Activated B cell treated with CpG ODN at 0.5 μM for 24 hours (primary cell): ENCODE results near the gene PAGE2B. TPM values are rescaled to one million over a fixed set of nuclear protein-coding genes. Genes with fewer than 3 reads are reported as not detected.

ENCODE experiments used
- ATAC-seq: fragments of 200-7000 bp; cut with Tn5 transposase; one replicate; pipeline ENCODE4 v1.10.0; 2021; ENCODE audit warnings: low read depth, mild to moderate bottlenecking, moderate library complexity
- CTCF ChIA-PET: fragments of 350-600 bp; sonication (Branson Sonifier 250); formaldehyde crosslinking; loops from one replicate; lab custom pipeline; 2021; ENCODE audit warnings: antibody characterized with exemption; lab: Charles Lee
- POLR2A ChIA-PET: fragments of 350-600 bp; sonication (Branson Sonifier 250); formaldehyde crosslinking; loops from one replicate; lab custom pipeline; 2021; ENCODE audit warnings: antibody characterized with exemption; lab: Charles Lee
- DNase-seq: peaks from one replicate; pipeline ENCODE4 v3.0.0; 2022
- H3K27ac Mint-ChIP-seq: one replicate; pipeline ENCODE4 v1.8.0; 2020; ENCODE audit warnings: mixed read lengths
- H3K27me3 Mint-ChIP-seq: one replicate; pipeline ENCODE4 v1.8.0; 2021; ENCODE audit warnings: mixed read lengths
- H3K36me3 Mint-ChIP-seq: one replicate; pipeline ENCODE4 v1.8.0; 2021; ENCODE audit warnings: low read depth, mixed read lengths
- H3K4me1 Mint-ChIP-seq: one replicate; pipeline ENCODE4 v1.8.0; 2021; ENCODE audit warnings: mixed read lengths
- H3K4me3 Mint-ChIP-seq: one replicate; pipeline ENCODE4 v1.8.0; 2020; ENCODE audit warnings: mild to moderate bottlenecking, mixed read lengths
- H3K9me3 Mint-ChIP-seq: one replicate; pipeline ENCODE4 v1.8.0; 2020; ENCODE audit warnings: mixed read lengths
- intact Hi-C: fragments of 100-400 bp; cut with micrococcal nuclease; formaldehyde crosslinking; loops from one replicate; pipeline ENCODE4 v1.15.1; 2024
- total RNA-seq: library from RNA; stranded (reverse); gene quantifications from 2 replicates; pipeline ENCODE4 v1.2.3, GENCODE V29; 2022
- TF ChIP-seq, protein P1 (sequence below): fragments of 200-600 bp; IDR thresholded peaks from one replicate; pipeline ENCODE4 v1.8.0; 2022; ENCODE audit warnings: antibody characterized with exemption, mild to moderate bottlenecking

PAGE2B gene
- total RNA-seq, 1 donor from 2014 or later = not detected

DNA sequence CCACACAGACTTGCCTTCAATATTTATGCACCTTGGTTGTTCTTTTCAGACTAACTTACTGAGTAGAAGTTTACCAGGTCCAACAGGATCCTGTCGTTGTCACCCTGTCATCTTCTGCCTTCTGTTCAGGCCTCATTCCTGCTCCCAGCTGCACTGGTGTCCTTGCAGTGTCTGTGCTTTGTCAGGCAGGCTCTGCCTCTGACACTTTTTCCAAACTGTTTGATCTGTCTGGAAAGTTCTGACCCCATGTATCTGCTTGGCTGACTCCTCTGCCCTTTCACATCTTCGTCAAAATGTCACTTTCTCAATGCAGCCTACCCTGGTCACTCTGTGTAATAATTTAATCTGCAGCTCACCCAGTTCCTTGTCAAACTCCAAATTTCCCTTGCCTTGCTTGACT, 23.9 kb downstream of the PAGE2B start:
- POLR2A ChIA-PET = no interaction called here
- no peak overlapping the region for H3K27ac Mint-ChIP-seq
- intact Hi-C loops = no loop called here
- H3K4me3 Mint-ChIP-seq = no peak overlapping the region
- H3K36me3 Mint-ChIP-seq = no peaks in the 10 kb centered on the region
- no peaks in the 10 kb centered on the region for H3K4me1 Mint-ChIP-seq
- no peaks in the 10 kb centered on the region for H3K27me3 Mint-ChIP-seq
- TF ChIP-seq, protein P1, sequence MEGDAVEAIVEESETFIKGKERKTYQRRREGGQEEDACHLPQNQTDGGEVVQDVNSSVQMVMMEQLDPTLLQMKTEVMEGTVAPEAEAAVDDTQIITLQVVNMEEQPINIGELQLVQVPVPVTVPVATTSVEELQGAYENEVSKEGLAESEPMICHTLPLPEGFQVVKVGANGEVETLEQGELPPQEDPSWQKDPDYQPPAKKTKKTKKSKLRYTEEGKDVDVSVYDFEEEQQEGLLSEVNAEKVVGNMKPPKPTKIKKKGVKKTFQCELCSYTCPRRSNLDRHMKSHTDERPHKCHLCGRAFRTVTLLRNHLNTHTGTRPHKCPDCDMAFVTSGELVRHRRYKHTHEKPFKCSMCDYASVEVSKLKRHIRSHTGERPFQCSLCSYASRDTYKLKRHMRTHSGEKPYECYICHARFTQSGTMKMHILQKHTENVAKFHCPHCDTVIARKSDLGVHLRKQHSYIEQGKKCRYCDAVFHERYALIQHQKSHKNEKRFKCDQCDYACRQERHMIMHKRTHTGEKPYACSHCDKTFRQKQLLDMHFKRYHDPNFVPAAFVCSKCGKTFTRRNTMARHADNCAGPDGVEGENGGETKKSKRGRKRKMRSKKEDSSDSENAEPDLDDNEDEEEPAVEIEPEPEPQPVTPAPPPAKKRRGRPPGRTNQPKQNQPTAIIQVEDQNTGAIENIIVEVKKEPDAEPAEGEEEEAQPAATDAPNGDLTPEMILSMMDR = no peak
- no peaks in the 10 kb centered on the region for H3K9me3 Mint-ChIP-seq
- DNase-seq = no peak
- no peak for ATAC-seq
- CTCF ChIA-PET = no interaction called here

DNA sequence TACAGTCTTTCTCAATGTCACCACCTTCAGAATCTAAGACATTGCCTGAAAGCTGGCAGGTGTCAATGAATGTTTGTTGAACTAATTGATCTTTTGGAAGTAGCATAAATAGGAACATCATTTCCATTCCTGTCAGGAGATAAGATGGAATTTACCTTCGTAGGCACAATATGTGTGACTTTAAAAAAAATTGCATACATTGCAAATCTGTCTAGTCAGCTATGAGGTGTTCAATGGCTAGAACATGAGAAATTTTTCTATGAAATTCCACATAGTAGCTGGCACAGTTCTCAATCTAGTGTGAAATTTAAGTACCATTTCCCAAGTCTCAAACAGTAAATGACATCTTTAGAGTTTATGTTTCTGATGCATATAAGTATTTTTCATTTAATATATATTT, 24.3 kb downstream of the PAGE2B start:
- Mint-ChIP-seq H3K27me3 (no peaks in the 10 kb centered on the region), H3K36me3 (no peaks in the 10 kb centered on the region), H3K4me1 (no peaks in the 10 kb centered on the region), H3K27ac (no peak overlapping the region), H3K9me3 (no peaks in the 10 kb centered on the region), H3K4me3 (no peak overlapping the region)
- TF ChIP-seq, protein P1 = no peak
- DNase-seq (no peak), ATAC-seq (no peak)
- ChIA-PET POLR2A (no interaction called here), CTCF (no interaction called here)
- intact Hi-C loops = no loop called here

DNA sequence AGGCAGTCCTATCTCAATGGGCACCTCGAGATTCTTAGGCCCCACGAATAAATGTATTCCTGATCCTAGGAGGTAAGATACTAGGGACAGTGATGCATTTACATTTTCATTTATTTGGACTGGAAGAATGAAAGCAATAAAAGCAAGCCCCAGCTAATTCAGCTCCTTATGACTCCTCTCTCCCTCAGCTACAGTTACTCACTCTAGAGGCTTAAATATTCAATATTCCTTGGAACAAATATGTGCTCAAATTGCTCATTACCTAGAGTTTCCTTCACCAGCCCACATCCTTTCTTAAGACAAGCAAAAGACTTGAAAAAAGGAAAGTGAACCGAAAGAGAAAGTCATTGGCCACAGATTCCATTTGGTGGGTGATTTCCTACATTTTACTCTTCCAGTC, 27.9 kb downstream of the PAGE2B start:
- DNase-seq (no peak), ATAC-seq (no peak)
- Mint-ChIP-seq H3K27ac (no peak overlapping the region), H3K4me1 (no peaks in the 10 kb centered on the region), H3K27me3 (no peaks in the 10 kb centered on the region), H3K36me3 (no peaks in the 10 kb centered on the region), H3K9me3 (peaks cover 2% of the 10 kb centered on the region), H3K4me3 (no peak overlapping the region)
- intact Hi-C loops = no loop called here
- CTCF ChIA-PET = no interaction called here
- POLR2A ChIA-PET = no interaction called here
- TF ChIP-seq, protein P1 = no peak

DNA sequence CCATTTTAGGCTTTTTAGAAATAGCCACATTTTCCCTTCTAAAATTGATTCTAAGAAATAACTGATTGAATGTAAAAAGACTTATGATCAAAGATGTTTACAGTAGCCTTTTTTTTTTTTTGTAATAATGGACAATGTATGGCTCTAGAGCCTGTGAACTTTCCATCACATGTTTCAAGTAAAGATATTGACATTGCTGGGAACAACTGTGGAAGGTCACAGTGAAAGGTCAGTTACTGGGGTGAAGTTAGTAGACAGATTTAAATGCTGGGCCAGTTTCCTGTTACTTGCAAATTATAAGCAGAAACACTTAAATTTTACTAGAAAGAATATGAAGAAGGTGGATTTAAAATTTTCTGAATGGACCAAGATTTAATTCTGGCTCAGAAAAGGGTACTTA, 32.4 kb downstream of the PAGE2B start:
- peaks cover 2% of the 10 kb centered on the region for H3K9me3 Mint-ChIP-seq
- no peak overlapping the region for H3K27ac Mint-ChIP-seq
- H3K4me3 Mint-ChIP-seq = no peak overlapping the region
- TF ChIP-seq, protein P1 = no peak
- DNase-seq = no peak
- ChIA-PET CTCF (no interaction called here), POLR2A (no interaction called here)
- H3K27me3 Mint-ChIP-seq = no peaks in the 10 kb centered on the region
- intact Hi-C loops = no loop called here
- no peak for ATAC-seq
- H3K36me3 Mint-ChIP-seq = no peaks in the 10 kb centered on the region
- H3K4me1 Mint-ChIP-seq = no peaks in the 10 kb centered on the region

DNA sequence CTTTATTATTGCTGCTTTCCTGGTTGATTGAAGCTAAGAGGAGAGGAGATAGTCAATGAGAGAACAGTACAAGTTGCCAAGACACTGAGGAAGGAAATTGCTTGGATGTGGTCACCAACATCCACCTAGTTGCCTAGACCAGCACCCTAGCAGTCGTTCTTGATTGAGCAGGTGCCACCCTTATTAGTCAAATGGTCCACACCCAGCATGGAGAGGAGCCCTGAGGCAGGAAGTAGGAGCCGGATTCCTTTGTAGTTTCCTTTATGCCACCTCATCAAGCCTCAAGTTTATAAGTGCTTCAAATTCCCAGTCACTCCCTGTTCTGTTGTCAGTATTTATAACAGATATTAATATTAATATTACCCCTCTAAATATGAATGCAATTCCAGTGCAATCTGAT, 33.1 kb downstream of the PAGE2B start:
- Mint-ChIP-seq H3K9me3 (peaks cover 2% of the 10 kb centered on the region), H3K36me3 (no peaks in the 10 kb centered on the region), H3K4me3 (no peak overlapping the region), H3K27ac (no peak overlapping the region), H3K4me1 (no peaks in the 10 kb centered on the region), H3K27me3 (no peaks in the 10 kb centered on the region)
- intact Hi-C loops = no loop called here
- POLR2A ChIA-PET = no interaction called here
- ATAC-seq (no peak), DNase-seq (no peak)
- CTCF ChIA-PET = no interaction called here
- TF ChIP-seq, protein P1 = no peak
